GM18508 (cell line): ENCODE results near the gene RPL12.

ENCODE experiments used
- ATAC-seq: cut with Tn5 transposase; IDR thresholded peaks from one replicate; pipeline ENCODE4 v1.9.1; 2021; ENCODE audit warnings: moderate number of reproducible peaks; ENCODE audit not compliant: insufficient read depth, unreplicated experiment

Gene RPL12

GRCh38 chr9:127407492-127407843 lies 43.7 kb downstream of the RPL12 start:
- no peak for ATAC-seq

- ATAC-seq: no peak
Measured at GRCh38 chr9:127406799-127407491, 44.3 kb downstream of the RPL12 start.

- no peak for ATAC-seq
Measured at GRCh38 chr9:127405344-127406125, 45.7 kb downstream of the RPL12 start.

GRCh38 chr9:127404631-127405030 lies 46.6 kb downstream of the RPL12 start:
- ATAC-seq: no peak

GRCh38 chr9:127403507-127404192 lies 47.6 kb downstream of the RPL12 start:
- no peak for ATAC-seq

GRCh38 chr9:127402401-127403090 lies 48.7 kb downstream of the RPL12 start:
- no peak for ATAC-seq

GRCh38 chr9:127399736-127400269 lies 51.4 kb downstream of the RPL12 start:
- ATAC-seq: no peak

GRCh38 chr9:127398715-127399400 lies 52.3 kb downstream of the RPL12 start:
- ATAC-seq: no peak

GRCh38 chr9:127398275-127398647 lies 52.9 kb downstream of the RPL12 start:
- no peak for ATAC-seq
